ENCODE data around the gene EPC2. TPM values are rescaled to one million over a fixed set of nuclear protein-coding genes. Genes with fewer than 3 reads are reported as not detected.
"Not testable (repeated sequence)": the region's sequence is repeated elsewhere in the genome, so short reads cannot be mapped to it uniquely, and the experiment has no call there.

EPC2 gene
- total RNA-seq, 1 experiment from 2014 or later, result 30.2 TPM

GRCh38 chr2:148660999-148661398, 16.4 kb downstream of the EPC2 start:
- in situ Hi-C loops (cut with HindIII; ENCODE audit: low pct_unique_long_range_greater_than_20kb, low sequenced_read_pairs), result no loop called here

GRCh38 chr2:148662332-148662731, 17.8 kb downstream of the EPC2 start:
- H3K36me3 ChIP-seq (ENCODE audit: control insufficient read depth, insufficient read depth, low read length); H3K9me3 ChIP-seq (ENCODE audit: control insufficient read depth, insufficient read depth, low read depth, low read length); H3K27ac ChIP-seq (ENCODE audit: low read length); H3K27me3 ChIP-seq (ENCODE audit: control insufficient read depth, insufficient read depth, low read length); DNase-seq (ENCODE audit: low read depth, low spot score); H3K4me3 ChIP-seq (ENCODE audit: low read depth in 2 of 2, low read length in 2 of 2); CTCF ChIA-PET; in situ Hi-C loops (cut with HindIII; ENCODE audit: low pct_unique_long_range_greater_than_20kb, low sequenced_read_pairs); ATAC-seq; intact Hi-C loops (cut with micrococcal nuclease; ENCODE audit: unreplicated experiment); BruUV-seq (replicated peaks); POLR2A ChIA-PET: not testable (repeated sequence)
- peaks cover 29% of the 10 kb centered on the region for H3K4me1 ChIP-seq (ENCODE audit: control insufficient read depth, insufficient read depth, low read length)

More at GRCh38 chr2:148660999-148661398, 16.4 kb downstream of the EPC2 start:
- ChIA-PET POLR2A (no interaction called here), CTCF (no interaction called here)
- Histone ChIP-seq H3K27ac (ENCODE audit: low read length) (no peak overlapping the region), H3K4me1 (ENCODE audit: control insufficient read depth, insufficient read depth, low read length) (peaks cover 32% of the 10 kb centered on the region), H3K27me3 (ENCODE audit: control insufficient read depth, insufficient read depth, low read length) (no peaks in the 10 kb centered on the region), H3K4me3 (ENCODE audit: low read depth in 2 of 2, low read length in 2 of 2) (no peak overlapping the region), H3K9me3 (ENCODE audit: control insufficient read depth, insufficient read depth, low read depth, low read length) (no peaks in the 10 kb centered on the region), H3K36me3 (ENCODE audit: control insufficient read depth, insufficient read depth, low read length) (no peaks in the 10 kb centered on the region)
- ATAC-seq, result no peak
- intact Hi-C loops (cut with micrococcal nuclease; ENCODE audit: unreplicated experiment), result no loop called here
- TF ChIP-seq CTCF (IDR thresholded peaks at IDR 0.05) (no peak), TCF7L2 (IDR thresholded peaks at IDR 0.05; ENCODE audit: low read depth, low read length) (no peak), POLR2AphosphoS5 (IDR thresholded peaks at IDR 0.05; ENCODE audit: low read depth, low read length) (no peak), REST (IDR thresholded peaks at IDR 0.05; ENCODE audit: insufficient read depth in 1 of 2, low read depth in 2 of 2, low read length in 1 of 2) (no peak), SIN3A (IDR thresholded peaks at IDR 0.05; ENCODE audit: borderline replicate concordance, insufficient read depth, low read depth, low read length) (no peak)
- no peak for DNase-seq (ENCODE audit: low read depth, low spot score)
- no TSS peak for BruUV-seq (replicated peaks)

GRCh38 chr2:148664229-148664628, 19.7 kb downstream of the EPC2 start:
- Histone ChIP-seq H3K9me3 (ENCODE audit: control insufficient read depth, insufficient read depth, low read depth, low read length) (no peaks in the 10 kb centered on the region), H3K36me3 (ENCODE audit: control insufficient read depth, insufficient read depth, low read length) (no peaks in the 10 kb centered on the region), H3K4me3 (ENCODE audit: low read depth in 2 of 2, low read length in 2 of 2) (no peak overlapping the region), H3K27me3 (ENCODE audit: control insufficient read depth, insufficient read depth, low read length) (no peaks in the 10 kb centered on the region), H3K27ac (ENCODE audit: low read length) (no peak overlapping the region), H3K4me1 (ENCODE audit: control insufficient read depth, insufficient read depth, low read length) (peaks cover 15% of the 10 kb centered on the region)
- CTCF ChIA-PET, result no interaction called here
- POLR2A ChIA-PET, result interaction anchor here (0.6 kb wide), 1 partner anchor 17 kb away, joined by 12 read pairs; no protein-coding TSS in a partner anchor
- ATAC-seq (no peak), DNase-seq (ENCODE audit: low read depth, low spot score) (no peak)
- TF ChIP-seq POLR2AphosphoS5 (IDR thresholded peaks at IDR 0.05; ENCODE audit: low read depth, low read length) (no peak), SIN3A (IDR thresholded peaks at IDR 0.05; ENCODE audit: borderline replicate concordance, insufficient read depth, low read depth, low read length) (no peak), CTCF (IDR thresholded peaks at IDR 0.05) (no peak), TCF7L2 (IDR thresholded peaks at IDR 0.05; ENCODE audit: low read depth, low read length) (no peak)
- intact Hi-C loops (cut with micrococcal nuclease; ENCODE audit: unreplicated experiment), result no loop called here
- no TSS peak for BruUV-seq (replicated peaks)
- in situ Hi-C loops (cut with HindIII; ENCODE audit: low pct_unique_long_range_greater_than_20kb, low sequenced_read_pairs), result no loop called here
